Stimulated activated naive CD4-positive, alpha-beta T cell treated with Interleukin-2 at 50 U/mL for 16 hours (primary cell): ENCODE results near the gene SENP8.

ENCODE experiments used
- DNase-seq: peaks from one replicate; lab custom pipeline; 2025; lab: John Stamatoyannopoulos, UW

The SENP8 gene

GRCh38 chr15:72175186-72176044, 57.2 kb downstream of the SENP8 start:
- DNase-seq, result no peak

GRCh38 chr15:72176159-72176558, 58.0 kb downstream of the SENP8 start:
- DNase-seq, result no peak

- DNase-seq, result no peak
Observed at GRCh38 chr15:72176743-72177142, 58.5 kb downstream of the SENP8 start.

GRCh38 chr15:72178976-72179585, 60.9 kb downstream of the SENP8 start:
- DNase-seq, result no peak

- no peak for DNase-seq
Observed at GRCh38 chr15:72179950-72180581, 61.9 kb downstream of the SENP8 start.

GRCh38 chr15:72180761-72181324, 62.6 kb downstream of the SENP8 start:
- DNase-seq, result no peak

GRCh38 chr15:72182244-72182643, 64.0 kb downstream of the SENP8 start:
- DNase-seq, result no peak

GRCh38 chr15:72182673-72183072, 64.5 kb downstream of the SENP8 start:
- no peak for DNase-seq

GRCh38 chr15:72183781-72184164, 65.6 kb downstream of the SENP8 start:
- no peak for DNase-seq

- DNase-seq, result no peak
Observed at GRCh38 chr15:72184165-72184811, 66.1 kb downstream of the SENP8 start.

GRCh38 chr15:72189250-72189902, 71.2 kb downstream of the SENP8 start:
- DNase-seq, result no peak

GRCh38 chr15:72192416-72192815, 74.2 kb downstream of the SENP8 start:
- DNase-seq, result no peak
